Effector CD8-positive, alpha-beta T cell (primary cell): ENCODE data around the gene OPCML.
"Not testable (repeated sequence)": the region's sequence is repeated elsewhere in the genome, so short reads cannot be mapped to it uniquely, and the experiment has no call there.

Source experiments
- DNase-seq: peaks from one replicate; lab custom pipeline; 2025; lab: John Stamatoyannopoulos, UW

The OPCML gene

GRCh38 chr11:132429685-132430084 lies 1102.6 kb downstream of the OPCML start:
- no peak for DNase-seq

DNA sequence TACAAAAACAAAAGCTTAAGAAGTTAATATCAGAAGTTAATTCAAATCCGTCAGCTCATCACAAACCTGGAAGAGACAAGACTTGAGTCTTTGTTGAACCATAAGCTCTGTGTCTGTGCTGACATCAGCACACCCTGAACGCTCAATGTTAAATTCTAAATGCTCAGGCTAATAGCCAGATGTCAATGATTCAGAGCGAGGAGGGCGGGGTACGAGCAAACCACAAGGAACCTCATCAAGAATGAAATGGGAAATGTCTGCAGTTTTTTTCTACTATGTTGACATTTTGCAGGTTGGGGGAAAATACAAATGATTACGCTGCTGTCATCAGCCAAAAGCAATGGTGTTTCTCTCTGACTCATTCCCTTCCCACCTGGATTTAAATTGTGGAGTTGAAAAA lies 1104.7 kb downstream of the OPCML start:
- DNase-seq = no peak

DNA sequence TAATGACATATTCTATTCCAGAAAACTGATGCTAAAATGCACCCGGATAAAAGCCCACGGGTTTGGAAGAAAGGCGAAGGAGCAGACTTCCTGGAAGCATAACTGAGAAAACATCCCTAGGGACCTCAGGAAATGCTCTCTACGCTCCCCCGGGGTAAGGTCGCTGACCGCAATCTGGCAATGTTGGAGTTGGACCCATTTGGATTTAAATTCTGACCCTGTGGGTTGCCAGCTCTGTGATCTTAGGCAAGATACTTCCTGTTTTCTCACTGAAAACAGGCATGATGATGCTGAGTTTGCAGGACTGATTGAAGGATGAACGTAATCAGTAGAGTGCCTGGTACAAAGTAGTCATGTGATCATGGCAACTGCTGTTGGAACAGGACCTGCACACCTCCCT lies 1107.9 kb downstream of the OPCML start:
- no peak for DNase-seq

- DNase-seq = no peak
Measured at GRCh38 chr11:132423266-132423665, 1109.0 kb downstream of the OPCML start.

GRCh38 chr11:132422722-132423121 lies 1109.6 kb downstream of the OPCML start:
- no peak for DNase-seq

GRCh38 chr11:132421555-132421954 lies 1110.7 kb downstream of the OPCML start:
- DNase-seq = no peak

- no peak for DNase-seq
Measured at GRCh38 chr11:132414451-132414850, 1117.8 kb downstream of the OPCML start.

GRCh38 chr11:132410383-132410782 lies 1121.9 kb downstream of the OPCML start:
- DNase-seq = no peak

DNA sequence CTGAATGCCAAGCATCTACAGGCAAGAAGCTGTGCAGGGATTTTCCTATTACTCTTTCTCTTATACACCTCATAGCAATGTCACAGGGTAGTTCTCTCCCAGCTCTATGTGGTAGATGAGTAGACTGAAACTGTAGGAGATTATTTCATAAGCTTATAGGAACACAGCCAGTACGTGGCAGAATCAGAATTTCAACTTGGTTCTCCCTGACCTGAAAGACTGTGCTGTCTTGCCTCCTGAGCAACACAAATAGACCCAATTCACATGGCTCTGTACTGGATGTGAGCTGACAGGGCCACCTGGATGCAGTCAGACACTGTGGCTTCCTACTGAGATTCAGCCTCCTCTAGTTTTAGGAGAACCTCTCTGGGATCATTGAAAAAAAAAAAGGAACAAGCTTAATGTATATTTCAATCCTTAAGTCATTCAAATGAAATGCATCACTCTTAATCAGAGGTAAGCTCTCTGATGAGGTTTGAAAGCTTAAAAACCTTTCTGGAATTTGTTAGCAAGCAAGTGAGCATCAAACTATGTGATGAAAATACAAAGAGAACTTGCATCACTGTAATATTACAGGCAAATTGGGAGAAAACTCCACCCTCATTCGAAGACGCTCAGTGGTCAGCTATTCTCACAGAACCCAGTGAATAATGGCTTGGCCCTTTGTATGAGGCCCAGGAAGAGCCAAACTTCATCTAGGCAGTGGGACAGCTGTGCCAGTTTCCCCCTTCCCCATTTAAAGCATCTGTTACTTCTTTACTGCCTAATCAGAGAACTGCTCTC lies 1122.5 kb downstream of the OPCML start:
- no peak for DNase-seq

- DNase-seq = no peak
Measured at GRCh38 chr11:132408877-132409276, 1123.4 kb downstream of the OPCML start.

DNA sequence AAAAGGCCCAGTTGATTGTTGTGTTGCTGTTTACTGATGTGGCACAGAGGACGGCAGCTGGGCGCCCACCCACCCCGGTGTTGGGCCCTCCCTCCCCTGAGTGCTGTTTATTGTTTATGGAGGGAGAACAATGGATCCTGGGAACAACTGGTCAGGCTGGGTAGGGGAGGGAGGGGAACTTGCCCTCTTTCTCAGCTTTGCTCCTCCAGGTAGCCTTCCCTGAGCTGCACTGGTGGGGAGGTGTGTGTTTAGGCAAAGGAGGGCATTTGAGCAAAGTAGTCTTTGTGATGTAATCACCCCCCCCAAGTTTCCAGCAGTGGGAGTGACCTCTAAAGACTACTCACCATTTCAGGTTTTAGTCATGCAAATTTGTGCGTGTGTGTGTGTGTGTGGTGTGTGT lies 1126.6 kb downstream of the OPCML start:
- no peak for DNase-seq

DNA sequence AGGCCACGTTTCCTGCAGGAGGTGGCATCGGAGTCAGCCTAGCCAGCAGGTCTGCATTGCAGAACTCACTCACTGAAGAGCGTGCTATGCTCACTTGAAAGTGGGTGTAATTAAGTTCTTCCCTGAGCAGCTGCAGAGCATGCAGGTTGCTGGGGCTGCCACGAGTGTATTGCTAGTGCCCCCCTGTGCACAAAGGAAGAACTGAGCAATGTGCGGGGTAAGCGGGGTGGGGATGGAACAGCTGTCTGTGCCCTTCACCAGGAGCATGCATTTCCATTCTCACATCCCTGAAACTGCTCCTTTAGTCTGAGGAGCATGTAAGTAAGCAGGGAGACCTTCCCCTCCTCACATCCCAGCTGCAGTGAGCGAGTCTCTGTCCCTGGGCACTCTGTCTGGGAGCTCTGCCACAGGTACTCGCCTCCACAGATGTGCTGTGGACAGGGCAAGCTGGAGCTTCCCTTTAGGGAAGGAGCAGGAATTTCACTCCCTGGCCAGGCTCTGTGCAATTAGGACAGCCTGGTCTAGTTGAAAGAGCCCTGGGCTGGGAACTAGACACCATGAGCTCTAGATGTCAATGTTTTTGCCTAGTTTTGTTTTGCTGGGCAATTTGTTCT lies 1130.1 kb downstream of the OPCML start:
- no peak for DNase-seq

GRCh38 chr11:132396318-132396717 lies 1136.0 kb downstream of the OPCML start:
- DNase-seq = no peak

DNA sequence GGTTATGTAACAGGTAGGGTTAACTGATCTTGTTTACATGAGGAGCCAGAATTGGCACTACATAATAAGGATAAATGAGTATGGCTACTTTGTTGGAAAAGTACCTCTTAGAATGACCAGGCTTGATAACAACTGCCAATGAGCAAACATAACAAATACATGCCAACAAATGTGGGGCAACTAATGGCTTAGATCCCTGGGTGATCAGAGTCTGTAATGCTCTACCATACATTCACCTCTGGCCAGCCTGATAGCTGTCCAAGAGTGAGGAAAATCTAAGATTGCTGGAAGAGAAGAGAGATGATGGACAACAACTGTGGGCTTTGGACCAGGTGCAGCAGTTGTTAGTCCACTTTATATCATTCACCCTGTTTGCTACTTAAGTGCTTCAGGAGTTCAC lies 1136.9 kb downstream of the OPCML start:
- no peak for DNase-seq

GRCh38 chr11:132379540-132379939 lies 1152.8 kb downstream of the OPCML start:
- DNase-seq = no peak

GRCh38 chr11:132373405-132374143 lies 1158.7 kb downstream of the OPCML start:
- no peak for DNase-seq

- not testable (repeated sequence) for DNase-seq
Measured at GRCh38 chr11:132370114-132370513, 1162.2 kb downstream of the OPCML start.

- no peak for DNase-seq
Measured at GRCh38 chr11:132367293-132367692, 1165.0 kb downstream of the OPCML start.

- no peak for DNase-seq
Measured at GRCh38 chr11:132365650-132366049, 1166.7 kb downstream of the OPCML start.
